SK-N-SH treated with all-trans-retinoic acid at 6 μM for 48 hours (cell line): ENCODE results near the gene VCX2.
"Not testable (repeated sequence)": the region's sequence is repeated elsewhere in the genome, so short reads cannot be mapped to it uniquely, and the experiment has no call there.

ENCODE experiments used
- ATAC-seq: fragments of 200-7000 bp; cut with Tn5 transposase; 3 replicates; pipeline ENCODE4 v1.9.1; 2020; ENCODE audit warnings: mild to moderate bottlenecking, moderate library complexity
- BACH2 ChIP-seq: fragments of 250-450 bp; sonication (Bioruptor Pico); IDR thresholded peaks from 2 replicates; pipeline ENCODE4 v1.9.0; 2021; ENCODE audit warnings: mild to moderate bottlenecking, borderline replicate concordance
- CREB5 ChIP-seq: fragments of 250-450 bp; sonication (Bioruptor Pico); IDR thresholded peaks from 2 replicates; pipeline ENCODE4 v1.5.1; 2020; ENCODE audit warnings: low read depth, mild to moderate bottlenecking, moderate library complexity
- CSDC2 ChIP-seq: fragments of 250-450 bp; sonication (Bioruptor Pico); IDR thresholded peaks from 2 replicates; pipeline ENCODE4 v1.5.0; 2020; ENCODE audit warnings: mild to moderate bottlenecking, moderate library complexity
- ESRRG ChIP-seq: fragments of 250-450 bp; sonication (Bioruptor Pico); IDR thresholded peaks from 2 replicates; pipeline ENCODE4 v1.6.1; 2021; ENCODE audit warnings: mild to moderate bottlenecking
- ISL1 ChIP-seq: fragments of 250-450 bp; sonication (Bioruptor Pico); IDR thresholded peaks from 2 replicates; pipeline ENCODE4 v2.1.2; 2022; ENCODE audit warnings: mild to moderate bottlenecking, moderate library complexity
- OSR1 ChIP-seq: fragments of 250-450 bp; sonication (Bioruptor Pico); IDR thresholded peaks from 2 replicates; pipeline ENCODE4 v1.8.0; 2022; ENCODE audit warnings: moderate library complexity, mild to moderate bottlenecking, inconsistent platforms
- POU6F1 ChIP-seq: fragments of 250-450 bp; sonication (Bioruptor Pico); IDR thresholded peaks from 2 replicates; pipeline ENCODE4 v1.8.0; 2021; ENCODE audit warnings: low read depth, mild to moderate bottlenecking, moderate library complexity, borderline replicate concordance
- PPARA ChIP-seq: fragments of 250-450 bp; sonication (Bioruptor Pico); IDR thresholded peaks from 2 replicates; pipeline ENCODE4 v1.5.0; 2020; ENCODE audit warnings: mild to moderate bottlenecking, borderline replicate concordance
- RARB ChIP-seq: fragments of 250-450 bp; sonication (Bioruptor Pico); IDR thresholded peaks from 2 replicates; pipeline ENCODE4 v1.8.0; 2021; ENCODE audit warnings: mild to moderate bottlenecking, moderate library complexity
- SNAI2 ChIP-seq: fragments of 250-450 bp; sonication (Bioruptor Pico); IDR thresholded peaks from 2 replicates; pipeline ENCODE4 v1.5.0; 2020; ENCODE audit warnings: mild to moderate bottlenecking, moderate library complexity
- TCF4 ChIP-seq: fragments of 250-450 bp; sonication (Bioruptor Pico); IDR thresholded peaks from 2 replicates; pipeline ENCODE4 v1.8.0; 2021; ENCODE audit warnings: mild to moderate bottlenecking, moderate library complexity, borderline replicate concordance
- TOX ChIP-seq: fragments of 250-450 bp; sonication (Bioruptor Pico); IDR thresholded peaks from 2 replicates; pipeline ENCODE4 v1.8.0; 2021; ENCODE audit warnings: mild to moderate bottlenecking, moderate library complexity, borderline replicate concordance
- ZC3H10 ChIP-seq: fragments of 250-450 bp; sonication (Bioruptor Pico); IDR thresholded peaks from 2 replicates; pipeline ENCODE4 v1.5.1; 2021; ENCODE audit warnings: mild to moderate bottlenecking, moderate library complexity
- ZFP3 ChIP-seq: fragments of 250-450 bp; sonication (Bioruptor Pico); IDR thresholded peaks from 2 replicates; pipeline ENCODE4 v1.5.0; 2020; ENCODE audit warnings: mild to moderate bottlenecking, moderate library complexity
- ZFP30 ChIP-seq: fragments of 450-650 bp; formaldehyde crosslinking; IDR thresholded peaks from 2 replicates; pipeline ENCODE4 v1.5.0; 2022; ENCODE audit warnings: mild to moderate bottlenecking, moderate library complexity
- ZNF565 ChIP-seq: fragments of 450-650 bp; formaldehyde crosslinking; conservative IDR thresholded peaks from 2 replicates; pipeline ENCODE4 v1.5.0; 2020; ENCODE audit warnings: low read depth, mild to moderate bottlenecking, moderate library complexity
- ZNF70 ChIP-seq: fragments of 450-650 bp; formaldehyde crosslinking; IDR thresholded peaks from 2 replicates; pipeline ENCODE4 v1.5.0; 2020; ENCODE audit warnings: mild to moderate bottlenecking, moderate library complexity
- ZNF8 ChIP-seq: fragments of 450-650 bp; formaldehyde crosslinking; IDR thresholded peaks from 2 replicates; pipeline ENCODE4 v1.5.0; 2020; ENCODE audit warnings: mild to moderate bottlenecking, moderate library complexity
- TF ChIP-seq, protein P1 (sequence below): fragments of 250-450 bp; sonication (Bioruptor Pico); IDR thresholded peaks from 2 replicates; pipeline ENCODE4 v1.8.0; 2020; ENCODE audit warnings: mild to moderate bottlenecking, moderate library complexity, borderline replicate concordance
- TF ChIP-seq, protein P2 (sequence below): fragments of 250-450 bp; sonication (Bioruptor Pico); IDR thresholded peaks from 2 replicates; pipeline ENCODE4 v1.5.0; 2020; ENCODE audit warnings: mild to moderate bottlenecking, moderate library complexity

The VCX2 gene

GRCh38 chrX:8171169-8171568, at the start of gene VCX2:
TSS of gene VCX2 (minus strand) at chrX:8171267. CDS start at chrX:8170643, 624 bp downstream.
- ATAC-seq = not testable (repeated sequence)

GRCh38 chrX:8204943-8205342, 33.9 kb upstream of the VCX2 start:
- TF ChIP-seq ESRRG (CRISPR knock-in tag) (no peak), ISL1 (CRISPR knock-in tag) (no peak)
- no peak for ATAC-seq

GRCh38 chrX:8204169-8204935, 33.3 kb upstream of the VCX2 start:
- no peak for ATAC-seq
- no peak for TF ChIP-seq TCF4 (CRISPR knock-in tag)
- no peak for TF ChIP-seq TOX (CRISPR knock-in tag)
- TF ChIP-seq, protein P1, sequence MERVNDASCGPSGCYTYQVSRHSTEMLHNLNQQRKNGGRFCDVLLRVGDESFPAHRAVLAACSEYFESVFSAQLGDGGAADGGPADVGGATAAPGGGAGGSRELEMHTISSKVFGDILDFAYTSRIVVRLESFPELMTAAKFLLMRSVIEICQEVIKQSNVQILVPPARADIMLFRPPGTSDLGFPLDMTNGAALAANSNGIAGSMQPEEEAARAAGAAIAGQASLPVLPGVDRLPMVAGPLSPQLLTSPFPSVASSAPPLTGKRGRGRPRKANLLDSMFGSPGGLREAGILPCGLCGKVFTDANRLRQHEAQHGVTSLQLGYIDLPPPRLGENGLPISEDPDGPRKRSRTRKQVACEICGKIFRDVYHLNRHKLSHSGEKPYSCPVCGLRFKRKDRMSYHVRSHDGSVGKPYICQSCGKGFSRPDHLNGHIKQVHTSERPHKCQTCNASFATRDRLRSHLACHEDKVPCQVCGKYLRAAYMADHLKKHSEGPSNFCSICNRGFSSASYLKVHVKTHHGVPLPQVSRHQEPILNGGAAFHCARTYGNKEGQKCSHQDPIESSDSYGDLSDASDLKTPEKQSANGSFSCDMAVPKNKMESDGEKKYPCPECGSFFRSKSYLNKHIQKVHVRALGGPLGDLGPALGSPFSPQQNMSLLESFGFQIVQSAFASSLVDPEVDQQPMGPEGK (CRISPR knock-in tag) = no peak
- no peak for TF ChIP-seq SNAI2 (CRISPR knock-in tag)

DNA sequence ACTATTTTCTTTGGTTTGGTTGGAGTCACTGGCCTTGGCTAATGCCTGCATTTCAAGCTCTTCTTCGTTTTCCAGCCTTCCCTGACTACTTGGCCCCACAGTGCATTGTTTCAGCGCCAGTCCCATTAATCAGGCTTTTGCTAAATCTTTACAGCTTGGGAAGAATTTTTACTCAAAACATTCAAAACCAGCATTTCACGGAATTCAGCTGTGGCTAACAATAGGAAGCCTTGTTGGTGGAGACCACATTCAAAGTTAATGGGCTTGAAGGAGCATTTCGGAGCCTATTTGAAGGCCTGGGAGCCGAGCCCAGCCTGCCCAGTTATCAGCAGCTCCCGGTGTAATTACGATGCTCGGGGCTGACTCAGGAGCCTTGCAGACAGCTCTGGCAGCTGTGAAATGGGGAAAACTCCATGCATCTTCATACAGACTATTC, 30.8 kb upstream of the VCX2 start:
- TF ChIP-seq OSR1 (no peak), BACH2 (CRISPR knock-in tag) (no peak), PPARA (CRISPR knock-in tag) (no peak), ZNF565 (no peak), ZFP30 (no peak), SNAI2 (CRISPR knock-in tag) (no peak), ZNF8 (CRISPR knock-in tag) (no peak), RARB (CRISPR knock-in tag) (no peak), ISL1 (CRISPR knock-in tag) (no peak), ESRRG (CRISPR knock-in tag) (no peak)
- TF ChIP-seq, protein P1 (CRISPR knock-in tag) = no peak
- TF ChIP-seq, protein P2, sequence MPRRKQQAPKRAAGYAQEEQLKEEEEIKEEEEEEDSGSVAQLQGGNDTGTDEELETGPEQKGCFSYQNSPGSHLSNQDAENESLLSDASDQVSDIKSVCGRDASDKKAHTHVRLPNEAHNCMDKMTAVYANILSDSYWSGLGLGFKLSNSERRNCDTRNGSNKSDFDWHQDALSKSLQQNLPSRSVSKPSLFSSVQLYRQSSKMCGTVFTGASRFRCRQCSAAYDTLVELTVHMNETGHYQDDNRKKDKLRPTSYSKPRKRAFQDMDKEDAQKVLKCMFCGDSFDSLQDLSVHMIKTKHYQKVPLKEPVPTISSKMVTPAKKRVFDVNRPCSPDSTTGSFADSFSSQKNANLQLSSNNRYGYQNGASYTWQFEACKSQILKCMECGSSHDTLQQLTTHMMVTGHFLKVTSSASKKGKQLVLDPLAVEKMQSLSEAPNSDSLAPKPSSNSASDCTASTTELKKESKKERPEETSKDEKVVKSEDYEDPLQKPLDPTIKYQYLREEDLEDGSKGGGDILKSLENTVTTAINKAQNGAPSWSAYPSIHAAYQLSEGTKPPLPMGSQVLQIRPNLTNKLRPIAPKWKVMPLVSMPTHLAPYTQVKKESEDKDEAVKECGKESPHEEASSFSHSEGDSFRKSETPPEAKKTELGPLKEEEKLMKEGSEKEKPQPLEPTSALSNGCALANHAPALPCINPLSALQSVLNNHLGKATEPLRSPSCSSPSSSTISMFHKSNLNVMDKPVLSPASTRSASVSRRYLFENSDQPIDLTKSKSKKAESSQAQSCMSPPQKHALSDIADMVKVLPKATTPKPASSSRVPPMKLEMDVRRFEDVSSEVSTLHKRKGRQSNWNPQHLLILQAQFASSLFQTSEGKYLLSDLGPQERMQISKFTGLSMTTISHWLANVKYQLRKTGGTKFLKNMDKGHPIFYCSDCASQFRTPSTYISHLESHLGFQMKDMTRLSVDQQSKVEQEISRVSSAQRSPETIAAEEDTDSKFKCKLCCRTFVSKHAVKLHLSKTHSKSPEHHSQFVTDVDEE (CRISPR knock-in tag) = no peak
- TF ChIP-seq, all 23 proteins: peak for 0
- no peak for ATAC-seq

GRCh38 chrX:8196776-8197175, 25.7 kb upstream of the VCX2 start:
- TF ChIP-seq TCF4 (CRISPR knock-in tag) (no peak), PPARA (CRISPR knock-in tag) (no peak)
- ATAC-seq = no peak

- ATAC-seq = no peak
- no peak for TF ChIP-seq ESRRG (CRISPR knock-in tag)
- no peak for TF ChIP-seq ISL1 (CRISPR knock-in tag)
- no peak for TF ChIP-seq POU6F1 (CRISPR knock-in tag)
- no peak for TF ChIP-seq ZFP3 (CRISPR knock-in tag)
- TF ChIP-seq, protein P1 (CRISPR knock-in tag) = no peak
- TF ChIP-seq TCF4 (CRISPR knock-in tag) = no peak
- TF ChIP-seq SNAI2 (CRISPR knock-in tag) = no peak
- TF ChIP-seq BACH2 (CRISPR knock-in tag) = no peak
- TF ChIP-seq ZNF70 (CRISPR knock-in tag) = no peak
- no peak for TF ChIP-seq PPARA (CRISPR knock-in tag)
- TF ChIP-seq ZFP30 = no peak
- no peak for TF ChIP-seq CSDC2
- no peak for TF ChIP-seq ZC3H10 (CRISPR knock-in tag)
- no peak for TF ChIP-seq ZNF565
- TF ChIP-seq CREB5 (CRISPR knock-in tag) = no peak
Observed at GRCh38 chrX:8194216-8194615, 23.1 kb upstream of the VCX2 start.
